Ishikawa (cell line): ENCODE measurements around the gene SLC5A10.

ENCODE experiments used
- CEBPB ChIP-seq: IDR thresholded peaks from 2 replicates; pipeline ENCODE4 v1.6.1; 2012
- CREB1 ChIP-seq: IDR thresholded peaks from 2 replicates; pipeline ENCODE4 v1.6.1; 2012; ENCODE audit warnings: low read depth
- EGR1 ChIP-seq: IDR thresholded peaks from 2 replicates; pipeline ENCODE4 v1.6.1; 2012
- EP300 ChIP-seq: IDR thresholded peaks from 2 replicates; pipeline ENCODE4 v1.6.1; 2012; ENCODE audit warnings: borderline replicate concordance
- FOXM1 ChIP-seq: IDR thresholded peaks from 2 replicates; pipeline ENCODE4 v1.6.1; 2012; ENCODE audit warnings: low read depth, borderline replicate concordance
- RAD21 ChIP-seq: IDR thresholded peaks from 2 replicates; pipeline ENCODE4 v1.6.1; 2012; ENCODE audit warnings: low read depth
- TAF1 ChIP-seq: IDR thresholded peaks from 2 replicates; pipeline ENCODE4 v1.6.1; 2012; ENCODE audit warnings: low read depth, mild to moderate bottlenecking
- TEAD4 ChIP-seq: IDR thresholded peaks from 2 replicates; pipeline ENCODE4 v1.6.1; 2012
- USF1 ChIP-seq: IDR thresholded peaks from 2 replicates; pipeline ENCODE4 v1.6.1; 2012
- ZBTB7A ChIP-seq: IDR thresholded peaks from 2 replicates; pipeline ENCODE4 v1.6.1; 2012; ENCODE audit warnings: low read depth

- no peak for TF ChIP-seq CEBPB
- no peak for TF ChIP-seq USF1
- no peak for TF ChIP-seq EP300
- TF ChIP-seq TEAD4: no peak
- TF ChIP-seq ZBTB7A: no peak
- TF ChIP-seq EGR1: no peak
- no peak for TF ChIP-seq CREB1
- TF ChIP-seq TAF1: no peak
- no peak for TF ChIP-seq FOXM1
- no peak for TF ChIP-seq RAD21
These were observed 6.6 kb downstream of the SLC5A10 start for GRCh38 chr17:18958611-18959010.
